Dendritic cell treated with granulocyte-macrophage colony-stimulating factor and Interleukin-4, amounts not matched to agents 40 ng/mL and 50 ng/mL, for 4 days (primary cell): ENCODE results near the gene KCNJ11.

Experiments used
- H3K27ac Mint-ChIP-seq: one replicate; pipeline ENCODE4 v1.8.0; 2022; ENCODE audit warnings: mild to moderate bottlenecking, mixed read lengths
- H3K27me3 Mint-ChIP-seq: one replicate; pipeline ENCODE4 v1.8.0; 2022; ENCODE audit warnings: mild to moderate bottlenecking, mixed read lengths
- H3K36me3 Mint-ChIP-seq: one replicate; pipeline ENCODE4 v1.8.0; 2022; ENCODE audit warnings: low read depth, mixed read lengths
- H3K4me1 Mint-ChIP-seq: one replicate; pipeline ENCODE4 v1.8.0; 2022; ENCODE audit warnings: low read depth, mixed read lengths
- H3K4me3 Mint-ChIP-seq: one replicate; pipeline ENCODE4 v1.8.0; 2022; ENCODE audit warnings: mild to moderate bottlenecking, moderate library complexity, mixed read lengths
- H3K9me3 Mint-ChIP-seq: one replicate; pipeline ENCODE4 v1.8.0; 2022; ENCODE audit warnings: mixed read lengths
- intact Hi-C: fragments of 100-400 bp; cut with micrococcal nuclease; formaldehyde crosslinking; loops from one replicate; pipeline ENCODE4 v1.15.0; 2022

The KCNJ11 gene

DNA sequence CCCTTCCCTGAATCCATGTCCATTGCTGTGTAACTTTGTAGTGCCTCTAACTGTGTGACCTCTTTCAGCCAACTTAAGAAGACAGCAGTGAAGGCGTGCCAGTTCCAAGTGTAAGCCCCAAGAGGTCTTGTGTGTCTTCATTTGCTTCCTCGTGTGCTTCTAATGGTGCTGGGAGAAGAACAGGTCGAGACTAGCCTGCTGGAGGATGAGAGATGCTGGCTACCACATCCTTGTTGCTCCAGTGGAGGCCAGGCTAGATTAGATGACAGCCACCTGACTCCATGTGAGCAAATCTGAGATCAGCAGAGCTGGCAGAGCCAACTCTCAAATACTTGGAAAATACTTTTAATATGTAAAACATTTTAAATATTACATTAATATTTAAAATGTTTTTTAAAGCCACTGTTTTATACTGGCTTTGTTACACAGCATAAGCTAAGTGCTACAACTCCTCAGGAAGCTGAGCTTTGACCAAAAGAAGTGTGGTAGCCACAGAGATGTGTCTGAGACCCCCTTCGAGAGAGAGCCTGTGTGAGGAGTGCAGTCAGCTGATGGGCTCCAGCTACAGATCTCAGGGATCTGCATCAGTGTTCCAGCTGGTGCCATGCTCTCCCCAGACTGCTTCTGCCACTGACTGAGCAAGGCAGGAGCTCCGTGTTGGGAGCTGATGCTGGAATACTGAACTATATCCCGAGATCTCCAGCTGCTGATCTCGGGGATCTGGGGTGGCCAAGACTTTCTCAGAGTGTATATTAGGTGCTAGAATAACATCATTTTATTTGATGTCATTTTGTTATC, 8.9 kb downstream of the KCNJ11 start:
- intact Hi-C loops: loop anchor here (5.0 kb wide), 1 partner anchor 148 kb away; no protein-coding TSS in a partner anchor
- Mint-ChIP-seq H3K27ac (no peak overlapping the region), H3K4me1 (peaks cover 24% of the 10 kb centered on the region), H3K36me3 (peaks cover 73% of the 10 kb centered on the region), H3K27me3 (no peaks in the 10 kb centered on the region), H3K9me3 (no peaks in the 10 kb centered on the region), H3K4me3 (no peak overlapping the region)

DNA sequence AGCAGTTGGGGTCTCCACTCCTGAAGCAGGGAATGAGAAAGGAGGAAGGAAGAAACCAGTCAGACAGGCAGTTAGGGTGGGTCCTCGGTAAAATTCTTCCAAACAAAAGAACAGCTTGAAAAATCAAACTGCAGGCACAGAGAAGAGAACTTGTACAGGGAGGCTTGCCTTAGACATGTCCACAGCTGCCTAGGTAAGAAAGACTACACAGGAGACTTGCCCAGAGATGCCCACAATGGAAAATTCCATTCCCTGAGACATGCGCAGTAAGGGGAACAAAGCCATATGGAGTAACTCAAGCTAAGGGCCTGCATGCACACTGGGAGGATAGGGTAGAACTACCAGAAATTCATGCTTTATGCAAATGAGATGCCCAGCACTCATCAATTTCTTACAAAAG, 9.8 kb downstream of the KCNJ11 start:
- H3K4me1 Mint-ChIP-seq: peaks cover 19% of the 10 kb centered on the region
- no peak overlapping the region for H3K27ac Mint-ChIP-seq
- H3K9me3 Mint-ChIP-seq: peaks cover 9% of the 10 kb centered on the region
- H3K36me3 Mint-ChIP-seq: peaks cover 82% of the 10 kb centered on the region
- intact Hi-C loops: no loop called here
- no peaks in the 10 kb centered on the region for H3K27me3 Mint-ChIP-seq
- no peak overlapping the region for H3K4me3 Mint-ChIP-seq

DNA sequence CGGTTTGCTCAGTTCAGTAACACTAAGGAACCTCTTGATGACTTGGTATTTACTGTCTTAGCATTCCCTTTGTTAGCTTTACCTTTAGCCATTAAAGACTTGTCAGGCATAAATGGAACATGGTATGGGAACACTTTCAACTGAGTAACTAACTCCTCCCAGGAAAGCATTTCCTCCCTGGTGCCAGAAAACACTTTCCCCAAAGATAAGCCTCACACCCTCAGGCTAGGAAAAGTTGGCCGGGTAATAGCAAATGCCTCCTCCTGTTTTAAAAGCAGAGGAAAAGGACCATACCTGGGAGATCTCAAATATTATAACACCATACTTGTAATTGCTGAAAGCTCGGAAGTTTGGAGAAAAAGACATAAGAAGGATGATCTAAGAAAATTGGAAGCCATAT, 12.0 kb downstream of the KCNJ11 start:
- H3K36me3 Mint-ChIP-seq: peaks cover 94% of the 10 kb centered on the region
- H3K9me3 Mint-ChIP-seq: peaks cover 31% of the 10 kb centered on the region
- no peak overlapping the region for H3K27ac Mint-ChIP-seq
- no peaks in the 10 kb centered on the region for H3K27me3 Mint-ChIP-seq
- H3K4me3 Mint-ChIP-seq: no peak overlapping the region
- intact Hi-C loops: no loop called here
- H3K4me1 Mint-ChIP-seq: no peaks in the 10 kb centered on the region

DNA sequence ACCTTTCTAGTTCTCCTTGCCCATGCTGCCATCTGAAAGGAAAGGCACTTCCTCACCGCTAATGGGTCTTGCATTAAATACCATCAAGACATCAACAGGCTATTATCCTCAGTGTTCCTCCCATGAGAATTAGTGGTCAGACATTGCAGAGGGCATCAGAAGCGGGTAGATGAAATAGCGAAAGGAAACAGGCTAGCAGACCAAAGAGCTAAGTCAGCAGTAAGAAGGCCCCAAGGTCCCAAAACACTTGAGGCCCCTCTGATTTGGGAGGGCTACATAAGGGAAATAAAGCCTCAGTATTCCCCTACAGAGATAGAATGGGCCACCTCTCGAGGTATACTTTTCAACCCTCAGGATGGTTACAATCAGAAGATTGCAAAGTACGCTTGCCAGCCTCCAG, 12.9 kb downstream of the KCNJ11 start:
- H3K9me3 Mint-ChIP-seq: peaks cover 40% of the 10 kb centered on the region
- intact Hi-C loops: no loop called here
- peaks cover 96% of the 10 kb centered on the region for H3K36me3 Mint-ChIP-seq
- no peaks in the 10 kb centered on the region for H3K27me3 Mint-ChIP-seq
- H3K27ac Mint-ChIP-seq: no peak overlapping the region
- H3K4me1 Mint-ChIP-seq: no peaks in the 10 kb centered on the region
- H3K4me3 Mint-ChIP-seq: no peak overlapping the region

DNA sequence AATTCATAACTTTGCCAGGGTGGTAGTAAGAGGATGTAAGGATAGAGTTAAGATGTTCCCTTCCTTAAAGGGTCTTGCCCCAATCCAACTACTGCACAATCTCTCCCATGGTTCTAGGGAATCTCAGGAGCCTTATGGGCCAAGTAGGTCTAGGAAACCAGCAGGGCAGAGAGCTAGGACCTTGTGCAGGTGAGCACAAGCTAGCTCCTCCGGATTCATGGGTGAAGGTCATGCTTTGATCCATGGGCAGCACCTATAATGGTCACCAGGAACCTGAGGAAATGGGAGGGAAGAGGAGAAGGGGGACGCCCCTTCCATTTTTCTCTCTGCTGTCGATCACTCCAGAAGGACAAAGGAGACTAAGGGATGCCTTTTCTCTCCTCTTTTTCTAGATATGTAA, 16.8 kb downstream of the KCNJ11 start:
- Mint-ChIP-seq H3K27me3 (no peaks in the 10 kb centered on the region), H3K9me3 (peaks cover 74% of the 10 kb centered on the region), H3K27ac (no peak overlapping the region), H3K36me3 (peaks cover 100% of the 10 kb centered on the region), H3K4me3 (no peak overlapping the region), H3K4me1 (no peaks in the 10 kb centered on the region)
- intact Hi-C loops: no loop called here

DNA sequence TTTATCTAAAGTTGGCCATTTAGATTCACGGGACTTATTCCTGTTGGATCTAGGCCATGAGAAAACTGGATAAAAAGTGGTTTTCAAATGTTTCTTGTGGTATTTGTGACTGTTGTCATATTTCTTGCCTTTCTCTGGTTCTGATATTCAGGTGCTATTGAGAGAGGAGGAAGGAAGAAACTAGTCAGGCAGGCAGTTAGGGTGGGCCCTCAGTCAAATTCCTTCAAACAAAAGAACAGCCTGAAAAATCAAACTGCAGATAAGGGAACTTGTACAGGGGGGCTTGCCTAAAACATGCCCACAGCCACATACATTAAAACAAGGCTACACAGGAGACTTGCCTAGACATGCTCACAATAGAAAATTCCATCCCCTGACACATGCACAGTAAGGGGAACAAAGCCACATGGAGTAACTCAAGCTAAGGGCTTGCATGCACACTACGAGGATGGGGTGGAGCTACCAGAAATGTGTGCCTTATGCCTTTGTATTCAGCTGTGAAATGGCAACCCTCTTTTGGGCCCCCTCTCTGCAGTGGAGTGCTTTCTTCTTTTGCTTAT, 18.7 kb downstream of the KCNJ11 start:
- H3K4me3 Mint-ChIP-seq: no peak overlapping the region
- peaks cover 74% of the 10 kb centered on the region for H3K9me3 Mint-ChIP-seq
- H3K36me3 Mint-ChIP-seq: peaks cover 93% of the 10 kb centered on the region
- no peaks in the 10 kb centered on the region for H3K4me1 Mint-ChIP-seq
- intact Hi-C loops: no loop called here
- H3K27me3 Mint-ChIP-seq: no peaks in the 10 kb centered on the region
- no peak overlapping the region for H3K27ac Mint-ChIP-seq

DNA sequence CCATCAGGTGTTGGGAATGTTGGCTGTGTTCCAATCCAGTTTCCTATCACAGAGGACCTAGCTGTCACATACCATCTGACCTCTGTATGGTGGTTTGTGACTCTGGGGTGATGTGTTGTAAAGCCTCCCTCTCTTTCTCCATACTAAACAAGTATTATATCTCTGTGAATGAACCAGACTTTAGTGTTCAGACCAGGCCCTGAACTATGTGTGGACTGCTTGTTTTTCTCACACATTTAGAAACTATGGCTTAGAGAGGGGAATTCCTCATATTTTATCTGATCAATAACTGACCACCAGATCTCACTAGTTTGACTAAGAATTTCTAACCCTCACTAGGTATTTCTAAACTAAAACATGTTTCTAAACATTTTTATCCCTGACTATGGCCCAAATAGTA, 19.4 kb downstream of the KCNJ11 start:
- Mint-ChIP-seq H3K27me3 (no peaks in the 10 kb centered on the region), H3K36me3 (peaks cover 92% of the 10 kb centered on the region), H3K4me1 (no peaks in the 10 kb centered on the region), H3K27ac (no peak overlapping the region), H3K4me3 (no peak overlapping the region), H3K9me3 (peaks cover 69% of the 10 kb centered on the region)
- intact Hi-C loops: no loop called here

DNA sequence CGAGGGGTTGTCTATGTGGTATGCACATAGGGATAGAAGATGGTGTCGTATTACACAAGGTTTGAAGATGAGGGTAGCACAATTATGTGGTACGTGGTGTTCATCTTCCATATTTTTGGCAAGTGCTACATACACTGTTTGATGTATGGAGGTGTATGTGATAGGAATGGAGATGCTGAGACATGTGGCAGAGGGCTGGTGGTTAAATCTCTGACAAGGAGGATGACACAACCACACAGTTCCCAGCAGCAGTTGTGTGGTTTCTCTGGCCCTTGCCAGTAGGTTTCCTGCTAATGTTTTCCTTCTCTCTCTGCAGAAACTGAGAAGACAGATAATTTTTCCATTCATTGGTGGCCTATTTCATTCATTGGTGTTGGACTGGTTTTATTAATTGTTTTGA, 19.9 kb downstream of the KCNJ11 start:
- Mint-ChIP-seq H3K4me1 (no peaks in the 10 kb centered on the region), H3K27ac (no peak overlapping the region), H3K36me3 (peaks cover 92% of the 10 kb centered on the region), H3K27me3 (no peaks in the 10 kb centered on the region), H3K9me3 (peaks cover 67% of the 10 kb centered on the region), H3K4me3 (no peak overlapping the region)
- intact Hi-C loops: no loop called here

DNA sequence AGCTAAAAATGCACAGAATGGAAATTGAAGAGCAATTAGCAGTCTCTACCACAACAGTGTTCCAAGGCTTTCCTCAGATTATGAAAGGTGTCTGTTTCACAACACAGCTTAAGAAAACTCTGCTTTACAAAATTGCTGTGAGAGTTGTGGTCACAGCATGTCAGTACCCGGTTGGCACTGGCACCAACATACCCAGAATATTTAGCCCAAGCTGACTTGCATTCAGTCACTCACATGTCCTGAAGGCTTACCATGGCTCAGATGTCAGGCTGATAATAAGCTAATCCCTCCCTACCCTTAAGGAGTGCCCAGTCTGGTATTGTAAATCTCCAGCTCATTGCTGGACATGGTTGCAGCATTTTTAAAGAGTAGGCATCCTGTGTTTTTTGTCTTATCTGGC, 22.0 kb downstream of the KCNJ11 start:
- no peak overlapping the region for H3K27ac Mint-ChIP-seq
- intact Hi-C loops: no loop called here
- H3K27me3 Mint-ChIP-seq: no peaks in the 10 kb centered on the region
- peaks cover 92% of the 10 kb centered on the region for H3K36me3 Mint-ChIP-seq
- H3K9me3 Mint-ChIP-seq: peaks cover 52% of the 10 kb centered on the region
- no peak overlapping the region for H3K4me3 Mint-ChIP-seq
- H3K4me1 Mint-ChIP-seq: no peaks in the 10 kb centered on the region

DNA sequence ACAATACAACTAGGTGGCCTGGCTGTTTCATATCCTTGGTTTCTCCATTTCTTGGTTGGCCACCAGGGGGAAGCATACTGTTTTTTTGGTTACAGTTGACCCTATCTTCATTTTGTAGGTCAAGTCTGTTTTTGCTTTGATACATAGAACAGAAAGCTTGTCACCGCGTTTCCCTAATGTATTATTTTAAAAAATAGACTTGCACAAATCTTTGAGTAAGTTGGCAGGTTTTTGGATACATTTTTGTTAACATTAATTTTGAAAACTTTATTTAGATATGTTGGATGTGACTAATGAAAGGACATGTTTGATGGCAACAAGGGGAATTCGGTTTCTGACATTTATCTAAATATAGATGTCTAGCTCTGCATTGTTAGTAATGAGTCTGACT, 33.9 kb downstream of the KCNJ11 start:
- intact Hi-C loops: loop anchor here (5.0 kb wide), 3 partner anchors 77 to 277 kb away; partner anchors contain the start of genes NUCB2, PIK3C2A and RPS13
- H3K36me3 Mint-ChIP-seq: peaks cover 30% of the 10 kb centered on the region
- no peak overlapping the region for H3K27ac Mint-ChIP-seq
- peaks cover 28% of the 10 kb centered on the region for H3K4me1 Mint-ChIP-seq
- peaks cover 1% of the 10 kb centered on the region for H3K27me3 Mint-ChIP-seq
- no peak overlapping the region for H3K4me3 Mint-ChIP-seq
- H3K9me3 Mint-ChIP-seq: no peaks in the 10 kb centered on the region

DNA sequence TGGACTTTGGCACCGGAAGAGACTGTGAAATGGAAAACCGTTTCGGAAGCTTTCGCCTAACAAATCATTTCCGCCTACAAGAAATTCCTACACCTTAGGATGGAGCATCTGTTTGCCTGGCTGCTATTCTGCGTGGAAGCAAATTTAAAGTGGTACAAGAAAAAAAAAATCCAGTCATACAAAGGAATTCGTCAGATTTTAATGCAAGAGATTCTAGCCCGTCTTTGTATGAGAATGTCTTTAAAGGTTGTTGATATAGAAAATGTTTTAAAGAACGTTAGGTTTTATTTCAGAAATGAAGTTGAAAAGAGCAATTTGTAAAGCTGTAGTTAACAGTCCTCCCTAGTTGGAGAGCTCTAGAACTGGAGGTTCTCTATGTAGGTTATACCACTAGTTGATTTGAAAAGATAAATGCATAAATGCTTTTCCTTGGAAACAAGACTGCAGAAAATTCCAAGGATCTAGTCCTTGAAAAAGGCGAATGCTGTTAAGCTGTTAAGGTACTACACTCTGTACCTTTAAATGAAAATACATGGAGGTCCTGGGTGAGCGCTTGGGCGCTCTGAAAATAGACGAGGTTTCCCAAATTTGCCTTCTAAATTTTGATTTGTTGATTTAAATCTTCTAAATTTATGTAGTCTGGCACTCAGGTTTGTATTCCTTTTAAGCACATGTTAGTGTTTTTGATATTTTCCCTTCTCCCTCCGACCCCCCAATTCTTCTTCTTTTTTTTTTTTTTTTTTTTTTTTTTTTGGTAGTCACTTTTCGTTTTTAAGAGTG, 34.4 kb downstream of the KCNJ11 start:
- H3K9me3 Mint-ChIP-seq: no peaks in the 10 kb centered on the region
- peaks cover 1% of the 10 kb centered on the region for H3K27me3 Mint-ChIP-seq
- peak overlapping the region; percentile 82 for H3K4me3 Mint-ChIP-seq
- H3K4me1 Mint-ChIP-seq: peaks cover 28% of the 10 kb centered on the region
- H3K27ac Mint-ChIP-seq: peak overlapping the region; percentile 88
- H3K36me3 Mint-ChIP-seq: peaks cover 24% of the 10 kb centered on the region
- intact Hi-C loops: loop anchor here (5.0 kb wide), 3 partner anchors 77 to 277 kb away; partner anchors contain the start of genes NUCB2, PIK3C2A and RPS13

DNA sequence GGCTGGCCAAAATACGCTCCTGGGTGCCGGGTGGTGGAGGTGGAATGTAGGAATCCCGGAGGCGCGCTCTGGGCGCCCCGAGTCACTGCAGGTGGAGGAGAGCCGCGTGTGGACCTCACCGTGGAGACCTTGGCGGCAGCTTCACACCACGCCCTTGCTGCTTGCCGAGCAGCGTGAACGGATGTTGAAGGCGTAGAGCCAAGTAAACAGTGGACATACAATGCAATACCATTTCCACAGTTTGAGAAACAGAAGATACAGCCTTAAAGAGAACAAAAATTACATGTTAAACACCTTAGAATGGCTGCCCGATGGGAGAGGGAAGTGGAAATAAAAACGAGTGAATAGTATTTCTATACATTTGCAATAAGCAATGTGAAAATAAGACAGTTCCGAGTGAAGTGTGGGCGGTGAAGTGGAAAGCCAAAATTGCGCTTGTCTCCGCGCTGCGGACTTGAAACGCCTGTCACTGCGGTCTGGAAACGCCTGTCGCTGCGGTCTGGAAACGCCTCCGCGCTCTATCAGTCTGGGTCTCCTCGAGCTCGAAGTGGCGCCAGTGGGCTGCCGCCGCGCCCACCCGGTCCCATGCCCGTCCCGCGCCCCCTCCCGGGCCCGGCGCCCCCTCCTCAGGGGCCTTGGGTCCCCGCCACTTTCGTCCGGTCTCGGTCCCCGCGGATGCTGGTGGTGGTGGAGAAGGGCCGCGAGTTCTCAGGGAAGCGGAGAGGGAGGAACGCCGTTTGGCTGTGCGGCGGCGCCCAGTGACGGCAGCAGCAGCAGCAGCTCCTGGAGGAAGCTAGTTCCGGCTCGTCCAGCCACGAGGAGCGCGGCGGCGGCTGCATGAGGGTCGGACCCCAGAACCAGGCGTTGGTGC, 35.3 kb downstream of the KCNJ11 start:
- H3K27me3 Mint-ChIP-seq: peaks cover 1% of the 10 kb centered on the region
- peak overlapping the region; percentile 82 for H3K4me3 Mint-ChIP-seq
- H3K4me1 Mint-ChIP-seq: peaks cover 25% of the 10 kb centered on the region
- peak overlapping the region; percentile 88 for H3K27ac Mint-ChIP-seq
- H3K9me3 Mint-ChIP-seq: no peaks in the 10 kb centered on the region
- peaks cover 22% of the 10 kb centered on the region for H3K36me3 Mint-ChIP-seq
- intact Hi-C loops: loop anchor here (5.0 kb wide), 3 partner anchors 76 to 276 kb away; partner anchors contain the start of genes NUCB2, PIK3C2A and RPS13

DNA sequence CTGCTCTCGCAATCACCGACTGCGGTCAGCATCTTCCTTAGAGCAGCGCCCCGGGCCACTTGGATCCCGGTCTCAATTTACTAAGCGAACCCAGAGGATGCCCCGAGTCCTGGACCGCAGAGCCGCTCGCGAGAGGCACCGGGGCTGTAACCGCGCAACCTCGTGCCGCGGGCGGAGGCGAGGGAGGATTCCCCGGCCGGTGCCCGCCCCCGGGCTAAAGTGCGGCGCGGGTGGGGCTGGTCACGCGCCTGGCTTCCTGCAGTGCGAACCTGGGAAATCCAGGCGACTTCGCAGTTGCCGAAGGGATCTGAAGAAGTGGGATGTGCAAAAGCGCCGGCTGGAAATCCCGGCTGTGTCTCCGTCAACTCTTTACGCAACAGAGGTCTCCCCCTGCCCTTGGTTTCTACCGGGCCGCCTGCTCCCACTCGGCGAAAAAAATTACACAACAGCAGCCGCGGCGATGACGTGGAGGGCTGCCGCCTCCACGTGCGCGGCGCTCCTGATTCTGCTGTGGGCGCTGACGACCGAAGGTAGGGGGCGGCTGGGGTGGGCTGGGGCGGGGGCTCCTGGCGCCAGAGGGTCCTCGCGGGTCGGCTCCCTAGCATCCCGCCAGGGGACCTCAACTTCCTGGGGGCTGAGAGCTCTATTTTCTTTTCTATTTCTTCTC, 36.8 kb downstream of the KCNJ11 start, which contains the start of gene NCR3LG1:
NCR3LG1 (plus strand) TSS at position 291 of the 667 bp plus-strand sequence; CDS start at position 461, 170 bp downstream.
- H3K27ac Mint-ChIP-seq: peak within 1 kb of the TSS; percentile 88
- H3K36me3 Mint-ChIP-seq: peaks cover 13% of the 10 kb centered on the region
- no peaks in the 10 kb centered on the region for H3K9me3 Mint-ChIP-seq

More for the DNA sequence above, 36.8 kb downstream of the KCNJ11 start, which contains the start of gene NCR3LG1:
- peak within 1 kb of the TSS; percentile 82 for H3K4me3 Mint-ChIP-seq
- H3K27me3 Mint-ChIP-seq: peaks cover 1% of the 10 kb centered on the region
- peaks cover 20% of the 10 kb centered on the region for H3K4me1 Mint-ChIP-seq
- intact Hi-C loops: loop anchor here (2.0 to 5.0 kb wide), 4 partner anchors 74 to 274 kb away; partner anchors contain the start of genes NUCB2, PIK3C2A and RPS13
